ENCODE measurements around the gene KATNBL1.

DNA sequence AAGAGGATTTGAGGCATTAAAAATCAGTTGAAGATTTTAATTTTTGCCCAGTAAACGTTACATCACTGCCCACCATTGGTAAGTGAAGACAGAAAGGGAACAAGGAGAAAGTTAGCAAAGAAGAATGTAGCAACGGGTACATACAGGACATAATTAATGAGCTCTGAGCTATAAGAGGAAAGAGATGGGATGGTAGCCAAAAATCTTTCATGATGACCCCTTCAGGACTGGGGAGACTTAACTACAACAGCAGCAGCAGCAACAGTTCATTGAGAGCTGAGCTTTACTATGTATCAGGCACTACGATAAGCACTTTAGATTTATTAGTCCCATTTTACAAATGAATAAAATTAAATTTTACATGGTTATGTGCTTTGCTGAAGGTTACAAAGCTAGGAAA, 33.3 kb upstream of the KATNBL1 start:
- no peak for TF ChIP-seq CTCF (IDR thresholded peaks at IDR 0.05)
- no peak for TF ChIP-seq TCF7L2 (IDR thresholded peaks at IDR 0.05; ENCODE audit: low read depth, low read length)
- TF ChIP-seq POLR2AphosphoS5 (IDR thresholded peaks at IDR 0.05; ENCODE audit: low read depth, low read length) = no peak

Data from Panc1 (cell line).